Vagina (tissue), 2 donors: ENCODE results near the gene MRPL30.

ENCODE experiments used
- POLR2A ChIP-seq, 2 donors: fragments of 450-650 bp; IDR thresholded peaks; one replicate each; pipeline ENCODE4 v1.6.1; 2017; ENCODE audit warnings: antibody characterized with exemption in 2 of 2, mild to moderate bottlenecking in 2 of 2, moderate library complexity in 2 of 2
- POLR2AphosphoS5 ChIP-seq, 2 donors: sonication (generic); formaldehyde crosslinking; IDR thresholded peaks; one replicate each; pipeline ENCODE4 v1.9.0; 2017; ENCODE audit warnings: antibody characterized with exemption in 2 of 2, mild to moderate bottlenecking in 2 of 2, low read depth in 1 of 2; ENCODE audit not compliant: insufficient read depth in 1 of 2
- TF ChIP-seq, protein P1 (sequence below), 3 experiments: fragments of 450-650 bp in 2 of 3; fragments of 200-600 bp in 1 of 3; sonication (generic) in 1 of 3; IDR thresholded peaks; one replicate each; pipeline ENCODE4 v1.5.1; 2017 to 2019; ENCODE audit warnings: antibody characterized with exemption in 3 of 3, mild to moderate bottlenecking in 2 of 3, moderate library complexity in 2 of 3

DNA sequence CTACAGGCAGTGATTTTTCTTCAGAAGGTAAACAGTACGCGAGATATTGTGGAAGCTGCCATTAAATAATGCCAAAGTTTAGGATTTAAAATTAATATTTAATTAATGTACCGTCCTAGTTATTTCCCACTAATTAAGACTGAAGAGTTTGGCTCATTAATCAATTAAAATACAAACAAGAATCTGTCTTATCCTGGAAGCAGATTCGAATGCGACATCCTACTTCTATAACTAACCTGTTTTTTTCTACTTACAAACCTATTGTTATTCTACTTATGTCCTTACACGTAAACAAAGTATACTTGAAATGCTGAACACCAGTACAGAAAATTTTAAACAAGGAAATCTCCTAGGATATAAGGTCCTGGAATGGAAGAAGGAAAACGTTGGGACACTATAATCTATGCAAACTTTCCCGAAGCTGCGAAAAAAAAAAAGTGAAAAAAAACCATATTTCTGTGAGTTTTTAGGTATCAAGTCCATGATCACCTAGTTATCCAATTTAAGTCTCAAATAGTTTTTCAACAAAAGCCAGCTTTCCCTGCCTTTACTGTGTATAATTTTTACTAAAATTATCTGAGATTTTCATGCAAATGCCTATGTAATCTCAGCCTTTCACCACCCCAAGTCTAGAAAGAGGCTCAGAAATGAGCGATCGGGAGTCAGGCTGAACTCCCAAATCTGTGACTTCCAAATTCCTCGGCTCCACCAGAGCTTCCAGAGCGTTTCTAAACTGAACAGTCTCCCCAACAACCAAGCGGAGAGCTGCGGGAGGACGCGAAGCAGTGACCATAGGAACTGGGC lies 40.7 kb upstream of the MRPL30 start:
- TF ChIP-seq POLR2AphosphoS5 (IDR thresholded peaks at IDR 0.05; ENCODE audit: insufficient read depth in 1 of 2, low read depth in 1 of 2) (no peak), POLR2A (IDR thresholded peaks at IDR 0.05) (no peak)
- TF ChIP-seq, protein P1, sequence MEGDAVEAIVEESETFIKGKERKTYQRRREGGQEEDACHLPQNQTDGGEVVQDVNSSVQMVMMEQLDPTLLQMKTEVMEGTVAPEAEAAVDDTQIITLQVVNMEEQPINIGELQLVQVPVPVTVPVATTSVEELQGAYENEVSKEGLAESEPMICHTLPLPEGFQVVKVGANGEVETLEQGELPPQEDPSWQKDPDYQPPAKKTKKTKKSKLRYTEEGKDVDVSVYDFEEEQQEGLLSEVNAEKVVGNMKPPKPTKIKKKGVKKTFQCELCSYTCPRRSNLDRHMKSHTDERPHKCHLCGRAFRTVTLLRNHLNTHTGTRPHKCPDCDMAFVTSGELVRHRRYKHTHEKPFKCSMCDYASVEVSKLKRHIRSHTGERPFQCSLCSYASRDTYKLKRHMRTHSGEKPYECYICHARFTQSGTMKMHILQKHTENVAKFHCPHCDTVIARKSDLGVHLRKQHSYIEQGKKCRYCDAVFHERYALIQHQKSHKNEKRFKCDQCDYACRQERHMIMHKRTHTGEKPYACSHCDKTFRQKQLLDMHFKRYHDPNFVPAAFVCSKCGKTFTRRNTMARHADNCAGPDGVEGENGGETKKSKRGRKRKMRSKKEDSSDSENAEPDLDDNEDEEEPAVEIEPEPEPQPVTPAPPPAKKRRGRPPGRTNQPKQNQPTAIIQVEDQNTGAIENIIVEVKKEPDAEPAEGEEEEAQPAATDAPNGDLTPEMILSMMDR (IDR thresholded peaks at IDR 0.05) = no peak
